Inflammatory macrophage (primary cell): Measurements from ENCODE around the gene MMP25.

Source experiments
- DNase-seq, 2 donors: peaks; one replicate each; pipeline ENCODE4 v3.0.0-alpha.2; 2020 to 2022

Gene MMP25

GRCh38 chr16:3096362-3096761 is 50.0 kb downstream of the MMP25 start:
- DNase-seq, result peak in 1 of 2 donors; percentile 20

- no peak for DNase-seq
Observed at GRCh38 chr16:3097266-3097665, 50.9 kb downstream of the MMP25 start.

GRCh38 chr16:3098459-3099394 is 52.4 kb downstream of the MMP25 start, which contains the start of gene ZSCAN10:
Gene ZSCAN10 (minus strand): TSS chr16:3099294. CDS start chr16:3092937, 6,357 bp downstream.
- no peak for DNase-seq

GRCh38 chr16:3099395-3099731 is 53.0 kb downstream of the MMP25 start:
- no peak for DNase-seq

- peak; percentile 96 for DNase-seq
Observed at GRCh38 chr16:3099732-3100499, 53.6 kb downstream of the MMP25 start.

- DNase-seq, result peak; percentile 41 to 58
Observed at GRCh38 chr16:3101018-3101840, 54.9 kb downstream of the MMP25 start.

GRCh38 chr16:3101841-3102470 is 55.6 kb downstream of the MMP25 start:
- peak; percentile 16 to 51 for DNase-seq

GRCh38 chr16:3106205-3106928 is 60.0 kb downstream of the MMP25 start:
- peak; percentile 93 to 94 for DNase-seq
